ENCODE data around the gene HPX. TPM values are rescaled to one million over a fixed set of nuclear protein-coding genes. Genes with fewer than 3 reads are reported as not detected.

Gene HPX
- total RNA-seq, 1 experiment from 2014 or later = 1.2 TPM

DNA sequence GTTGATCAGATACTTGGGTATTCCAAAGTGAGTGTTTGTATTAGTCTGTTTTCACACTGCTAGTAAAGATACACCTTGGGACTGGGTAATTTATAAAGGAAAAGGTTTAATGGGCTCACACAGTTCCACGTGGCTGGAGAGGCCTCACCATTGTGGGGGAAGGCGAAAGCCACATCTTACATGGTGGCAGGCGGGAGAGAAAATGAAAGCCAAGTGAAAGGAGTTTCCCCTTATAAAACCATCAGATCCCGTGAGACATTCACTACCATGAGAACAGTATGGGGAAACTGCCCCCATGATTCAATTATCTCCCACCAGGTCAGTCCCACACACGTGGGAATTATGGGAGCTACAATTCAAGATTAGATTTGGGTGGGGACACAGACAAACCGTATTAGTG is 47.6 kb upstream of the HPX start:
- no peak overlapping the region for H2BK15ac ChIP-seq (ENCODE audit: low read depth, low read length)
- H3K18ac ChIP-seq (ENCODE audit: insufficient read length, low read depth, low read length) = no peak overlapping the region
- no peaks in the 10 kb centered on the region for H3K79me2 ChIP-seq (ENCODE audit: insufficient read depth, low read length)
- H3K23me2 ChIP-seq (ENCODE audit: insufficient read length, low read depth, low read length, poor library complexity, severe bottlenecking) = no peaks in the 10 kb centered on the region
- no peak overlapping the region for H2BK120ac ChIP-seq (ENCODE audit: low read depth, low read length, poor library complexity, severe bottlenecking)
- no peak overlapping the region for H3K56ac ChIP-seq (ENCODE audit: insufficient read length, low read depth, low read length)
- no peak overlapping the region for H4K8ac ChIP-seq (replicated peaks; ENCODE audit: insufficient read length, low read depth, low read length)
- no peak overlapping the region for H4K91ac ChIP-seq (ENCODE audit: insufficient read length, low read depth, low read length)
- H2BK20ac ChIP-seq (ENCODE audit: low read depth, low read length, poor library complexity, severe bottlenecking) = no peak overlapping the region
- no peak overlapping the region for H3K23ac ChIP-seq (ENCODE audit: insufficient read length, low read depth, low read length)
- no peak overlapping the region for H2AK5ac ChIP-seq (ENCODE audit: insufficient read length, low read length)
- no CpG with 5 or more reads among the region's 6 CpGs for WGBS (ENCODE audit: extremely low coverage, insufficient read length, low lambda C conversion rate)
- TF ChIP-seq, protein P1, sequence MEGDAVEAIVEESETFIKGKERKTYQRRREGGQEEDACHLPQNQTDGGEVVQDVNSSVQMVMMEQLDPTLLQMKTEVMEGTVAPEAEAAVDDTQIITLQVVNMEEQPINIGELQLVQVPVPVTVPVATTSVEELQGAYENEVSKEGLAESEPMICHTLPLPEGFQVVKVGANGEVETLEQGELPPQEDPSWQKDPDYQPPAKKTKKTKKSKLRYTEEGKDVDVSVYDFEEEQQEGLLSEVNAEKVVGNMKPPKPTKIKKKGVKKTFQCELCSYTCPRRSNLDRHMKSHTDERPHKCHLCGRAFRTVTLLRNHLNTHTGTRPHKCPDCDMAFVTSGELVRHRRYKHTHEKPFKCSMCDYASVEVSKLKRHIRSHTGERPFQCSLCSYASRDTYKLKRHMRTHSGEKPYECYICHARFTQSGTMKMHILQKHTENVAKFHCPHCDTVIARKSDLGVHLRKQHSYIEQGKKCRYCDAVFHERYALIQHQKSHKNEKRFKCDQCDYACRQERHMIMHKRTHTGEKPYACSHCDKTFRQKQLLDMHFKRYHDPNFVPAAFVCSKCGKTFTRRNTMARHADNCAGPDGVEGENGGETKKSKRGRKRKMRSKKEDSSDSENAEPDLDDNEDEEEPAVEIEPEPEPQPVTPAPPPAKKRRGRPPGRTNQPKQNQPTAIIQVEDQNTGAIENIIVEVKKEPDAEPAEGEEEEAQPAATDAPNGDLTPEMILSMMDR (conservative IDR thresholded peaks at IDR 0.05) = no peak
- Mint-ChIP-seq H3K4me3 (no peak overlapping the region), H3K36me3 (ENCODE audit: insufficient read depth in 1 of 3, low read depth in 3 of 3) (peaks cover 3 to 9% (median 7%) of the 10 kb centered on the region in 3 experiments; a peak in 6 of 7 replicates), H3K4me1 (no peaks in the 10 kb centered on the region), H3K9me3 (no peaks in the 10 kb centered on the region), H3K27ac (no peak overlapping the region), H3K27me3 (ENCODE audit: low read depth) (no peaks in the 10 kb centered on the region)
- no peak for DNase-seq
- no peak overlapping the region for H3T11ph ChIP-seq (ENCODE audit: low read length)
- no peaks in the 10 kb centered on the region for H3K9me3 ChIP-seq (ENCODE audit: control insufficient read depth, low read depth, low read length)
- no peaks in the 10 kb centered on the region for H3K27me3 ChIP-seq (ENCODE audit: insufficient read depth, low read length)
- H2BK12ac ChIP-seq (ENCODE audit: insufficient read length, low read depth, low read length) = no peak overlapping the region
- H3K4me1 ChIP-seq (ENCODE audit: insufficient read depth, low read length) = no peaks in the 10 kb centered on the region
- no peak overlapping the region for H3K27ac ChIP-seq (ENCODE audit: insufficient read length, low read depth, low read length)
- H3K9ac ChIP-seq (ENCODE audit: extremely low read depth, insufficient read length, low read length) = no peak overlapping the region
- peaks cover 2% of the 10 kb centered on the region for H3K79me1 ChIP-seq (ENCODE audit: insufficient read depth, low read depth, low read length, poor library complexity, severe bottlenecking)
- H3K14ac ChIP-seq (ENCODE audit: insufficient read depth, low read length) = no peak overlapping the region
- no peak overlapping the region for H3K4ac ChIP-seq (ENCODE audit: low read depth, low read length)
- H2AFZ ChIP-seq (ENCODE audit: low read length) = no peak overlapping the region
- H4K20me1 ChIP-seq (ENCODE audit: control insufficient read depth, insufficient read depth, insufficient read length) = no peaks in the 10 kb centered on the region
- H3K4me2 ChIP-seq (ENCODE audit: insufficient read depth, insufficient read length, low read length) = no peak overlapping the region
- no peak overlapping the region for H2BK5ac ChIP-seq (ENCODE audit: insufficient read length, low read length)
- H4K5ac ChIP-seq (ENCODE audit: insufficient read length, low read depth, low read length) = no peak overlapping the region
